HG03520 (cell line): Measurements from ENCODE around the gene NFATC4.
"Not testable (repeated sequence)": the region's sequence is repeated elsewhere in the genome, so short reads cannot be mapped to it uniquely, and the experiment has no call there.

Experiments used
- ATAC-seq: cut with Tn5 transposase; IDR thresholded peaks from one replicate; pipeline ENCODE4 v1.9.1; 2021; ENCODE audit warnings: mild to moderate bottlenecking, moderate library complexity; ENCODE audit not compliant: unreplicated experiment

NFATC4 gene

GRCh38 chr14:24367514-24368211 is at the start of gene NFATC4:
Gene NFATC4 (plus strand): TSS chr14:24368184. CDS start chr14:24368341, 157 bp downstream.
- no peak for ATAC-seq

GRCh38 chr14:24321212-24321975 is 46.6 kb upstream of the NFATC4 start:
- no peak for ATAC-seq

- ATAC-seq = no peak
Measured at GRCh38 chr14:24322672-24323071, 45.3 kb upstream of the NFATC4 start.

GRCh38 chr14:24323341-24323740 is 44.6 kb upstream of the NFATC4 start:
- no peak for ATAC-seq

GRCh38 chr14:24324024-24324423 is 44.0 kb upstream of the NFATC4 start:
- ATAC-seq = no peak

- no peak for ATAC-seq
Measured at GRCh38 chr14:24325041-24325530, 42.9 kb upstream of the NFATC4 start.

GRCh38 chr14:24325963-24326362 is 42.0 kb upstream of the NFATC4 start:
- ATAC-seq = no peak

- ATAC-seq = no peak
Measured at GRCh38 chr14:24327303-24327702, 40.7 kb upstream of the NFATC4 start.

GRCh38 chr14:24327914-24328313 is 40.1 kb upstream of the NFATC4 start:
- not testable (repeated sequence) for ATAC-seq

- ATAC-seq = no peak
Measured at GRCh38 chr14:24329073-24329663, 38.8 kb upstream of the NFATC4 start.

GRCh38 chr14:24329736-24330135 is 38.2 kb upstream of the NFATC4 start:
- ATAC-seq = no peak

- no peak for ATAC-seq
Measured at GRCh38 chr14:24330973-24331674, 36.9 kb upstream of the NFATC4 start.

- ATAC-seq = no peak
Measured at GRCh38 chr14:24331731-24332267, 36.2 kb upstream of the NFATC4 start.

- ATAC-seq = peak; percentile 68
Measured at GRCh38 chr14:24332268-24332993, 35.6 kb upstream of the NFATC4 start.

GRCh38 chr14:24334431-24335291 is 33.3 kb upstream of the NFATC4 start, which contains the start of gene ADCY4:
Gene ADCY4 (minus strand): TSS chr14:24335071. CDS start chr14:24334652, 419 bp downstream.
- no peak for ATAC-seq

- ATAC-seq = no peak
Measured at GRCh38 chr14:24335461-24336171, 32.4 kb upstream of the NFATC4 start.

- no peak for ATAC-seq
Measured at GRCh38 chr14:24337144-24337823, 30.7 kb upstream of the NFATC4 start.

- ATAC-seq = no peak
Measured at GRCh38 chr14:24337824-24338175, 30.2 kb upstream of the NFATC4 start.
